Measurements from ENCODE around the gene TNNI2.

- TF ChIP-seq CTCF (IDR thresholded peaks at IDR 0.05) (no peak), POLR2A (IDR thresholded peaks at IDR 0.05) (no peak)
These were observed 17.1 kb downstream of the TNNI2 start for GRCh38 chr11:1855886-1856265.
